T-helper 1 cell (primary cell): Measurements from ENCODE around the gene RTN4RL1.
"Not testable (repeated sequence)": the region's sequence is repeated elsewhere in the genome, so short reads cannot be mapped to it uniquely, and the experiment has no call there.

Experiments
- DNase-seq, 5 donors: peaks; one replicate each; pipeline ENCODE4 v3.0.0-alpha.2; 2012 to 2020

Gene RTN4RL1

GRCh38 chr17:2023692-2024571 is 1.2 kb downstream of the RTN4RL1 start:
- peak in 2 of 5 donors; percentile 22 to 36 for DNase-seq

- DNase-seq, result no peak
These were observed 1.9 kb downstream of the RTN4RL1 start for GRCh38 chr17:2023256-2023655.

DNA sequence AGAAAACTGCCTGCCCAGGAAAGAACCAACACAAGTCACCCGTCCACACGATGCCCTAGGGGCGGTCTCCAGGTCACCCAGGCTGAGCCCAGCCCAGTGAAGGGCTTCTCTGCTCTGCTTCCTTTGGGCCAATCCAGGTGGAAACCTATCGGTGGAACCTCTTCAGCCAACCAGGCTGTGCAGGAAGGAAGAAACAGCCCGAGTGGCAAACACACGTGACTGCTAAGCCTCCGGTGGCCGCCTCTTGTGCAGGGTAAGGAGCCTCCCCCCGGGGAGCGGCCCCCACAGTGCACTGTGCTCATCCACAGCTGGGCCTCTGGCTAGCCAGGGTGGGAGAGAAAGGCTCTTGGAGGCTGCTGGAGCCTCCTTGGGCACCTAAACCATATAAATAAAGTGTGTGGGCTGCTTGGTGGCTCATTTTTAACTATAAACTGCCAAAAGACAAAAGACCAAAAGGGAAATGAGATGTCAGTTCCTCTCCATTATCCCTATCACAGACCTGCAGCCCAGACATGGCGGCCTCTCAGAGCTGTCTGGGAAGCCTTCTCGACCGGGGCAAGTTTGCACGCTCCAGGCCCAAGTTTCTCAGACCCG is 2.4 kb downstream of the RTN4RL1 start:
- DNase-seq, result no peak

DNA sequence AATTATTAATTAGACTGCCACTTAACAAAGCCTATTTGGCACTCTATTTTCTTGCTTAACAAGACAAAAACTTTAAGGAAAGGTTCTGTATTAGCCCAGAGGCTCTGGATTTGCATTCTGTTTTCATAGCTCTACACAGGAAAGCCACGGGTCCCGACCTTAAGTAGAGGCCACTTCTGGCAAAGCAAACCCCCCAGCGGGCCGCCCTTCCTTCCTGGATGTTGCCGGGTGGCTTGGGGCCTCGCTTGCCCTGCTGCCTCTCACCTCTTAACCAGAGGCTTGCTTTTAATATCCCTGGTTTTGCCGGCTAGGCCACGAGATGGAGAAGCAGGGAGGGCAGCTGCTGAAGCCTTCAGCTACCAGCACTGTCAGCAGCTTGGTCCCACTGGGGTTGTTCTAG is 4.4 kb downstream of the RTN4RL1 start:
- DNase-seq, result no peak

GRCh38 chr17:2019723-2020122 is 5.4 kb downstream of the RTN4RL1 start:
- no peak for DNase-seq

DNA sequence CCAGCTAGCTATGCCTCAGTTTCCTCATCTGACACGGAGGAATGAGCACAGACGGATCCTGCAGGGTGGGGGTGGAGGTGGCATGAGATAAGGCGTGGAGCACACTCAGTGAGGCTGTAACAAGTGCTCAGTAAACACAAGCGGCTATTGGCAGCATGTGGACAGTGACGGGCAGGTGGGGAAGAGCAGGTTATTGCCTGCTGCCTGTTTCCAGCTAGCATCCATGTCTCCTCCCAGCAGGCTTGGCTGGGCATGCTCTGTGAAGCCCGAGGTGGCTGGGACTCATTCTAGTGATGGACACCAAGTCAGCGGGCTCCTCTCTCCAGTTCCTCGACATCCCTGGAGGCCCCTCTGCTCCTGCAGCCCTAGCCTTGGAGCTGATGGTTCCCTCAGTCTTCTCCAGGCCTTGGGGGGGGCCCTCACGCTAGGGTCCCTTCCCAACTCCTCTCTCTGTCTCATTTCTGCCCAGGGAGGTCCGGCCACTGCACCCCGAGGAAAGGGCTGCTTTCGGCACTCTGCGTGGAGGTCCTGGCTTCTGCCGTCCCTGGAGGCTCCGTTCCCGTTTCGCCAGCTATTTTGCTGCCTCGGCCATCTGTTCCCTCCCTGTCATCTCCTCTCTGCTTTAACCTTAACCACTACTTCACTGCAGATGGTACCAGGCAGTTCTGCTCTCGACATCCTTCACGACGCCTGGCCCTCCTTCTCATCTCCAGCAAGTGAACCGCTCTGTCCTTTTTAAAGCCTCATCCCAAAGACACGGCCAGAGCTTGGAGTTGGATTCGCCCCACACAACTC is 6.2 kb downstream of the RTN4RL1 start:
- DNase-seq, result no peak

- DNase-seq, result no peak
These were observed 7.7 kb downstream of the RTN4RL1 start for GRCh38 chr17:2017274-2017941.

GRCh38 chr17:2016494-2016893 is 8.6 kb downstream of the RTN4RL1 start:
- no peak for DNase-seq

DNA sequence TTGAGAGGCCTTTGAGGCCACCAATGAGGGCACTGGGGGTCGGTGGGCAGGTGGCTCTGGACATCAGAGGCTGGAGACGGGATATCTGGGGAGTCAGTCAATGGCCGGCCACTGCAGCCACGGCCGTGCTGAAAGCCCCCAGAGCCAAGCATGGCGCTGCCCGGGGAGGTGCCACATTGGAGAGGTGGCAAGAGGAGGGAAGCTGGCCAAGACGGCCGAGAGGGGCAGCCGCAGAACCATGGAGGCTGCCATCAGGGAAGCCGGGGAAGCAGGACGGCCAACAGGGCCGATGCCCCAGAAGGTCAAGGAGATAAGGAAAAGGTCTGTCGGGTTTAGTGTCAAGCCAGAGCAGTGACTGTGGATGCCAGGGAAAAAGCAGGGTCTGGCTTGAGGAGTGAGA is 9.8 kb downstream of the RTN4RL1 start:
- DNase-seq, result no peak

DNA sequence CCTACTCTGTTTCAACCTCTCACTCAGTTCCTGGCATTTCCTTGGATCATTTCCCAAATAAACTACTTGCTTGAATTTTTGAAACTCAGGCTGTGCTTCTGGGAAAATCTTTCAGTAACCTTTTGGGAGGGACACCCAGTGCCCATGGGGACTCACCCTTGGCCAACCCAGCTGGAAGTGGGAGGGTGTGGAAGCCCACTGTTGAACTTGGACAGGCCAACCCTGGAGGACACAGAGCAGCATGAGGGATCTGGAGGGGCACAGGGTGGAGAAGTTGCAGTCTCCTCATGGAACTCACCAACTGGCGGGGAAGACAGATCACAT is 11.2 kb downstream of the RTN4RL1 start:
- no peak for DNase-seq

DNA sequence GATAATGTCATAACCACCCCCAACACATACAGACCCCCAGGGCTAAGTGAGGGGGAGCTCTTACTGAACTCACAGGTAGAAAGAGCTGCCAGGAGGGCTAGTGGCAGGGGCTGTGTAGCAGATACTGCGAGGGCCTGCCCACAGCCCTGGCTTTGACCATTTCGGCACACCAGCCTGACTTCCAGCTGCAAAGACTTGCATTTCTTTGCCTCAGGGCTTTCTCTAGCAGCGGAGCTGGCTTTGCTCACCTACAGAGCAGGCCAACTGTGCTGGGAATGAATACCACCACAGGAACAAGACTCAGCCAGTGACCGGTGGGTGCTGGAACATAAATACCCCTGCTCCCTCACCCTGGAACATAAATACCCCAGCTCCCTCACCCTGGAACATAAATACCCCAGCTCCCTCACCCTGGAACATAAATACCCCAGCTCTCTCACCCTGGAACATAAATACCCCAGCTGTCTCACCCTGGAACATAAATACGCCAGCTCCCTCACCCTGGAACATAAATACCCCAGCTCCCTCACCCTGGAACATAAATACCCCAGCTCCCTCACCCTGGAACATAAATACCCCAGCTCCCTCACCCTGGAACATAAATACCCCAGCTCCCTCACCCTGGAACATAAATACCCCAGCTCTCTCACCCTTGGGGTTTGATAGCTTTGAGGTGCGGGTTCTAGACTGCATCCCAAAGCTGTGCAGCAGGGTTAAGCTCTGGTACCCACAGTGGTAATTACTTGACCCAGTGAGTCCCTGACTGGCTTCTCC is 11.7 kb downstream of the RTN4RL1 start:
- not testable (repeated sequence) for DNase-seq

DNA sequence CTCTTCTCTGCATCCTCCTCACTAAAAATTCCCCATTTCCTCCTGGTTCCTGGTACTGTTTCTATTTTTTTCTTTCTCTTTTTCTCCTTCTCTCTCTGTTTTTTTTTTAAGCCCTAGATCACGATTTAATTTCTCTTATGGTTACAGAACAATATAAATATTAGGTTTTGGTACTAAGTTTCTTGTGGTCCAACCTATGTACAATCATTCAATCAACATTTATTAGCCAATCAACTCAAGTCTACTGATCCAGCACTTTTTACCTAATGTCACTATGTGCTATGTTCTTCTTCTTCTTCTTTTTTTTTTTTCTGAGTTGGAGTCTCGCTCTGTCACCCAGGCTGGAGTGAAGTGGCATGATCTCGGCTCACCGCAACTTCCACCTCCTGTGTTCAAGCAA is 12.6 kb downstream of the RTN4RL1 start:
- no peak for DNase-seq

DNA sequence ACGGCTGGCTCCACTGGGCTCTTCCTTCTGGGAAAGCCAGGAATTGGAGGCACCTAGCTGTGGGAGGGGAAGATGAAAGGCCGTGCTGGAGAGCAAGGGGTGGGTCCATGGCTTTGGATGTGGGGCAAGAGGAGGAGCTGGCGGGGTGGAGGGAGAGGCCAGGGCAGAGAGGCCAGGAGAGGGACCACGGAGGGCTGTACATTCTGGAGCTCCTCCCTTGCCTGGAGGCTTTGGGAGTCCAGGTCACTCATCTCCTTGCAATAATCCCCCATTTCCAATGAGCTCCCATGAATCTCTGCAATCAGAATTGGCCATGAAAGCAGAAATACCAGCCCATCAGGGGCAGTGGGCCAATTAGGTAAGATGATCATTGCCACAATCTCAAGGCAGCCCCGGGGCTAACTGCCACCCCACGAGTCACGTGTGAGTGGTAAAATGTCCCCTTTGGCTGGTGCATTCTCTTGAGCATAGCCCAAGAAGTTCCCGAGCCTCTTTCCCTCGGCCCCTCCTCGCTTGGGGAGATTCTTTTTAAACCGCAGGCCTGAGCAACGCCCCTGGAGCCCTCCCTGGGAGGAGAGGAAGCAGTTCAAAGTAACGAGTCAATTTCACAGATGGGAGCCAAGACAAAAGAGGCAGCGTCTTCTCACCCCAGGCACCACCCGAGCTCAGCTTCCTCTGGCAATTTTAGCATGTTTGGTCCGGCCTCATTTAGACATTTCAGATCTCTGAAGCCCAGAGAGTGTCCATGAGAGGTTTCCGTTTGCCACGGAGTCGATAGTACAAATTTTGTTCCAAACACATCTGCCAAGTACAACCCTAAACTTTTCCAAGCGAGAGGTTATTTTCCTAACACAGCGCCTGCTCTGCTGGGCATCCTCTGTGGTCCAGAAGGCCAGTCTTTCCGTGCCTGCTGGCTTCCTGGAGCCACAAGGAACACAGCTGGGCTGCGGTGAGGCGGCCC is 13.4 kb downstream of the RTN4RL1 start:
- DNase-seq, result no peak

DNA sequence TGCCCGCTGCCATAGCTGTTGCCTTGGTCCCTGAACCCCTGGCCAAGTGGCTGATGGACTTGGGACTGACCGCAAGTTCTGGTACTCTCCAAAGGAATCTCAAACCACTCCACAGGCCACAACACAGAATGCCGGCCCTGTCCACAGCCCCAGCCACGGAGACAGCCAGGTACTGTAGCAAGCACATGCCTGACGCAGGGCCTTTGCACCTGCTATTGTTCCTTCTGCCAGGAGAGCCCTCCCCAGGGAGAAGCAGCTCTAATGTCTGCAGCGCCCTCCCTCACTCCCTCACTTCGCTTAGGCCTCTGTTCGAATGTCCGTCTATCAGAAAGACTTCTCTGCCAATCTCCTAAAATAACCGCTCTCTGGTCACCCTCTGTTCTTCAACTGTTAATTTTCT is 15.4 kb downstream of the RTN4RL1 start:
- DNase-seq, result no peak

DNA sequence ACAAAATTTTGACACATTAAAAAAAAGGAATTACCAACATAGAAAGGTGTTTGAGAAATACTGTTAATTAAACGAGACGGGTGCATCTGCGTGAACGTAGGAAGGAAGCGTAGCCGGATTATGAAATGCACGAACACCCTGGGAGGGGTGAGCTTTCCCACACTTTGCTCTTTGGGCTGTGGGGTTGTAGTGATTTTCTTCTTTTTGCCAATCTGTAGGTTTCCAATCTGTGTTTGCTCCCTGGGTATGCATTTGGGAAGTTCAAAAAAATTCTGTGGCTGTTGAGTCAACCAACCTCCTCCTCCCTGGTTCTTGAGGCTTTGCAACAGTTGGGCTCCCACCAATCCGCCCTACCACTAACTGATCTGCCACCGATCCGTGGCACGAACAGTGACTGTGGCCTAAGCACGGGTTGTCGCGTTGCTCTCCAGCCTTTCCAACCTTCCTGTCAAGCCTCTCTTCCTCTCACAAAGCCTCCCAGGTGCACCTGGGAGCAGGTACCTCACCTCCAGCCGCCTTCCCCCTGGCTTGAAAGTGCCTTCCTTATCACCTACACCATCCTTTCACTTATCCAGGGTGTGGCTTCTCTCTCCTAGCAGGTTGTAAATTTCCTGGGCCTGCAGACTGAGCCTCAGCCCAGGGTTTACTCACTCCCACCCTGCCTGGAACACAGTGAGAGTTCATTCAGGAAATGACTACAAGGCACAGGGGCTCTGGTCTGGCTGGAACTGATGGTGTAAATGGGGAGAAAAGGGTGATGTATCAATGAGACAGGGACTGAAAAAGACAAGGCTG is 16.6 kb downstream of the RTN4RL1 start:
- DNase-seq, result no peak

GRCh38 chr17:2004435-2004952 is 20.6 kb downstream of the RTN4RL1 start:
- no peak for DNase-seq

- no peak for DNase-seq
These were observed 21.6 kb downstream of the RTN4RL1 start for GRCh38 chr17:2003525-2003924.

- DNase-seq, result no peak
These were observed 22.3 kb downstream of the RTN4RL1 start for GRCh38 chr17:2002767-2003329.

- no peak for DNase-seq
These were observed 25.4 kb downstream of the RTN4RL1 start for GRCh38 chr17:1999557-2000251.
